Stomach (tissue), 4 donors: Measurements from ENCODE around the gene CPXM2.

Source experiments
- POLR2A ChIP-seq, 4 donors: fragments of 450-650 bp; IDR thresholded peaks; one replicate each; pipeline ENCODE4 v1.6.1; 2016; ENCODE audit warnings: antibody characterized with exemption in 4 of 4, control low read depth in 2 of 4, mild to moderate bottlenecking in 1 of 4, moderate library complexity in 1 of 4
- POLR2AphosphoS5 ChIP-seq, 3 donors: sonication (generic); formaldehyde crosslinking; IDR thresholded peaks; one replicate each; pipeline ENCODE4 v1.6.1; 2016; ENCODE audit warnings: antibody characterized with exemption in 3 of 3
- TF ChIP-seq, protein P1 (sequence below), 7 experiments: fragments of 450-650 bp in 4 of 7; fragments of 200-600 bp in 3 of 7; sonication (generic) in 3 of 7; IDR thresholded peaks; one replicate each; pipeline ENCODE4 v1.5.1; 2016 to 2019; ENCODE audit warnings: antibody characterized with exemption in 7 of 7, control low read depth in 2 of 7, mild to moderate bottlenecking in 1 of 7

DNA sequence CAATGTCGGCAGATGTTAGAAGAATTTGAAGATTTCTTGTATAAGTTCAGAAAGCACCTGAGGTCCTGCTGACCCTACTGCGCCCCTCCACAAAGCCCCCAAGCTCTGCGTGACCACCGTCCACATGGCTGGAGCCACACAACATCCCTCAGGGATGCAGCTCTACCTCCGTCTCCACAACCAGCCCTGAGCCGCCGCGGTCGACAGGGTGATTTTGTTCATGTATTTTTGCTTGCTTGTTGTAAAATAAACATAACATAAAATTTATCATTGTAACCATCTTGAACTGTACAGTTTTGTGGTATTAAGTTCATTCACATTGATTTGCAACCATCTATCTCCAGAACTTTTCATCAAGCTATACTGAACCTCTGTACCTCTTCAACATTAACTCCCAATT is 50.5 kb downstream of the CPXM2 start:
- TF ChIP-seq, protein P1, sequence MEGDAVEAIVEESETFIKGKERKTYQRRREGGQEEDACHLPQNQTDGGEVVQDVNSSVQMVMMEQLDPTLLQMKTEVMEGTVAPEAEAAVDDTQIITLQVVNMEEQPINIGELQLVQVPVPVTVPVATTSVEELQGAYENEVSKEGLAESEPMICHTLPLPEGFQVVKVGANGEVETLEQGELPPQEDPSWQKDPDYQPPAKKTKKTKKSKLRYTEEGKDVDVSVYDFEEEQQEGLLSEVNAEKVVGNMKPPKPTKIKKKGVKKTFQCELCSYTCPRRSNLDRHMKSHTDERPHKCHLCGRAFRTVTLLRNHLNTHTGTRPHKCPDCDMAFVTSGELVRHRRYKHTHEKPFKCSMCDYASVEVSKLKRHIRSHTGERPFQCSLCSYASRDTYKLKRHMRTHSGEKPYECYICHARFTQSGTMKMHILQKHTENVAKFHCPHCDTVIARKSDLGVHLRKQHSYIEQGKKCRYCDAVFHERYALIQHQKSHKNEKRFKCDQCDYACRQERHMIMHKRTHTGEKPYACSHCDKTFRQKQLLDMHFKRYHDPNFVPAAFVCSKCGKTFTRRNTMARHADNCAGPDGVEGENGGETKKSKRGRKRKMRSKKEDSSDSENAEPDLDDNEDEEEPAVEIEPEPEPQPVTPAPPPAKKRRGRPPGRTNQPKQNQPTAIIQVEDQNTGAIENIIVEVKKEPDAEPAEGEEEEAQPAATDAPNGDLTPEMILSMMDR (IDR thresholded peaks at IDR 0.05), result no peak
- TF ChIP-seq POLR2A (IDR thresholded peaks at IDR 0.05) (no peak), POLR2AphosphoS5 (IDR thresholded peaks at IDR 0.05) (no peak)
